Astrocyte of the cerebellum (primary cell): ENCODE results near the gene PGS1.

ENCODE experiments used
- DNase-seq: peaks from one replicate; pipeline ENCODE4 v3.0.0-alpha.2; 2011; ENCODE audit warnings: low read depth
- H3K4me3 ChIP-seq: 2 replicates; pipeline ENCODE4 v1.5.1; 2011; ENCODE audit warnings: mild to moderate bottlenecking, low read depth, low read length, moderate library complexity
- in situ Hi-C: cut with HindIII; loops from 2 replicates; pipeline ENCODE4 v1.10.0; 2017; ENCODE audit warnings: low sequenced_read_pairs
- TF ChIP-seq, protein P1 (sequence below): IDR thresholded peaks from 2 replicates; pipeline ENCODE4 v1.5.1; 2012; ENCODE audit warnings: low read length, low read depth, moderate library complexity, mild to moderate bottlenecking; ENCODE audit errors: missing control alignments

PGS1 gene

DNA sequence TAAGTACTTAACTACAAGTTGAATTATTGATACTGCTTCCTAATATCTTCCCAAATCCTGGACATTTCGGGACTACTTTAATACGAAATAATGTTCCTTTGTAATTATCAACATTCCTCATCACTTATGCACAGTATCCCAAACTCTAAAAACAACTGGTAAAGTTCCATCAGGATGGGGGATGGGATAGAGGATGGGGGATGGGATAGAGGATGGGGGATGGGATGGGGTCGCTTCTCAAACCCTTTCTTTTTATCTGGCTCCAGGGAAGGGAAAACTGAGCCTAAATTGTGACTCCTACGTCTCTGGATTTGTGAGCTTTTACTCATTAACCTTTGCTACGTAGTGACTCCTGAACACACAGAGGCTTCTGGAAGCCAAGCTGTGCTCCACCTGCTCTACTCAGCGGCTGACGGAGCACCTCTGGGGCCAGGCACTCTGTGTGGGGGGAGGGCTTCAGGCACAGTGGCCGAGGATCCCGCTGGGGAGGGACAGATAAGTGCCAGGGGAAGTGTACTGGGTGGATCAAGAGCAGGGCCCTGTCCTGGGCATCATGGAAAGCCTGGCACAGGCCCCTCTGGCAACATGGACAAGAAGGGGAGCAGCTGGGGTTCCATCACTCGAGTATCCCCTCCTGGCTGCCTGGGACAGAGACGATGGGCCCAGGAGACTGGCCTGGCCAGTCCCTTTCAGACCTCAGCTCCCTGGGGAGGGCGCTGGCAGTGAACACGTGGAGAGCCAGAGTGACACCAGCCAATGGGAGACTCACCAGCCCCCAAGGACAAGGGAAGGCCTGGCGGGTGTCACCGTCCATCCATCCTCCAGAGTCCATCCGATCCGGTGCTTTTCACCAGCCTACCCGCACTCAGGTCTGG lies 56.2 kb downstream of the PGS1 start:
- TF ChIP-seq, protein P1, sequence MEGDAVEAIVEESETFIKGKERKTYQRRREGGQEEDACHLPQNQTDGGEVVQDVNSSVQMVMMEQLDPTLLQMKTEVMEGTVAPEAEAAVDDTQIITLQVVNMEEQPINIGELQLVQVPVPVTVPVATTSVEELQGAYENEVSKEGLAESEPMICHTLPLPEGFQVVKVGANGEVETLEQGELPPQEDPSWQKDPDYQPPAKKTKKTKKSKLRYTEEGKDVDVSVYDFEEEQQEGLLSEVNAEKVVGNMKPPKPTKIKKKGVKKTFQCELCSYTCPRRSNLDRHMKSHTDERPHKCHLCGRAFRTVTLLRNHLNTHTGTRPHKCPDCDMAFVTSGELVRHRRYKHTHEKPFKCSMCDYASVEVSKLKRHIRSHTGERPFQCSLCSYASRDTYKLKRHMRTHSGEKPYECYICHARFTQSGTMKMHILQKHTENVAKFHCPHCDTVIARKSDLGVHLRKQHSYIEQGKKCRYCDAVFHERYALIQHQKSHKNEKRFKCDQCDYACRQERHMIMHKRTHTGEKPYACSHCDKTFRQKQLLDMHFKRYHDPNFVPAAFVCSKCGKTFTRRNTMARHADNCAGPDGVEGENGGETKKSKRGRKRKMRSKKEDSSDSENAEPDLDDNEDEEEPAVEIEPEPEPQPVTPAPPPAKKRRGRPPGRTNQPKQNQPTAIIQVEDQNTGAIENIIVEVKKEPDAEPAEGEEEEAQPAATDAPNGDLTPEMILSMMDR, result no peak
- in situ Hi-C loops, result no loop called here
- no peak overlapping the region for H3K4me3 ChIP-seq
- DNase-seq, result no peak

DNA sequence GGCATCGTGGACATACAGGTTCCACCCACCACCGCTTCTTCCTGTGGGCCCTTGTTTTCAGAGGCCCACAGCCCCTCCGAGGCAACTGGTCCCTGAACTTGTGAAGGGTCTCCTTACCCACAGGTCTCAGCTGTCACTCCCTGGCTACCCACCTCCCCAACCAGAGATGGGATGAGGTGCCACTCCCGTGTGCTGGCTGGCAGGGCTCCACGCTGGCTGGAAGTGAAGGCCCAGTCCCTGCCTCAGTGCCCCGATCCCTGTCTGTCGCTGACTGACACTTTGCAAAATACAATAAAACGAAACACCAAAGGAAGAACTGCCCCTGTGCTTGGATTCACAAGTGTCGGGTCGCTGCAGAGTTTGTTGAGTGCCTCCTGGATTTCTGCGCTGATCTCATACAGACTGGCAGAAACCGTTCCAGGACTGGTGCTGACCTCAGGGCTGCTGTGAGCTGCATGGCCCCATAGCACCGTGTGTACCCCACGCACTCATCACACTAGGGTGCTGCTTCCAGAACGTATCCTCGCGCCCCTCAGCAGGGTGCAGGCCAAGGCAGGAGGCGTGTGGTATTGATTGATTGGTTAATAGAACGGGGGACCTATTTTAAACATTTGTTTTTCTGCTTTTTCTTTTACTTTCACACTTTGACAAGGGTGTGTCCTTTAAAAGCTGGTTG lies 57.0 kb downstream of the PGS1 start:
- no peak overlapping the region for H3K4me3 ChIP-seq
- TF ChIP-seq, protein P1, result no peak
- in situ Hi-C loops, result no loop called here
- no peak for DNase-seq

DNA sequence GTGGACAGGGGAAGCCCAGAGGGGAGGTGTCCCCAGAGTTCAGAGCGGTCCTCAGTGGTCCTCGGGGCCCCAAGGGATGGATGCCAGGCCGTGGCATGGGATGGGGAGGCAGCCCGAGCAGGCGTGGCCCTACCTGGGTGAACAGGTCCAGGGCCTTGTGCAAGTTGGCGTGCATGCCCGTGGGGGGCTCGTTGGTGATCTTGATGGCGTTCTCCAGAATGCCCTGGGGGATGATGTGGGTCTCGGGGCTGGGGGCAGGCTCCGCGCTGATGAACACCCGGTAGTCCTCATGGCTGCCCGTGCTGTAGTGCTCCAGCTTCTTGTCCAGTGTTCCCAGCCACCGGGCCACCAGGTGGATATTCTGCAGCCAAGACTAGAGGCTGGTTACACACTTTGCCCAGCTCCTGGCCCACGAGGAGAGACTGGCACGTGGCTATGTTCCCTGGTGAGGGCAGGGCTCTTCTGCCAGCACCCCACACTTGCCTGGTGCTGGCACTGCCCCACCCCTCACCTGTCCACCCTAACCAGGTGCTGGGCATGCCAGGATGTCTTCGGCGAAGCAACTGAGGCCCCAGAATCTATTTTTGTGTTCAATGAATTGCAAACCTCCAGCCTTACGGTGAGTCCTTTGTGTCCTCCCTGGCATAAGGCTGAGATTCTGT lies 59.2 kb downstream of the PGS1 start:
- TF ChIP-seq, protein P1, result no peak
- H3K4me3 ChIP-seq, result no peak overlapping the region
- DNase-seq, result no peak
- in situ Hi-C loops, result no loop called here

DNA sequence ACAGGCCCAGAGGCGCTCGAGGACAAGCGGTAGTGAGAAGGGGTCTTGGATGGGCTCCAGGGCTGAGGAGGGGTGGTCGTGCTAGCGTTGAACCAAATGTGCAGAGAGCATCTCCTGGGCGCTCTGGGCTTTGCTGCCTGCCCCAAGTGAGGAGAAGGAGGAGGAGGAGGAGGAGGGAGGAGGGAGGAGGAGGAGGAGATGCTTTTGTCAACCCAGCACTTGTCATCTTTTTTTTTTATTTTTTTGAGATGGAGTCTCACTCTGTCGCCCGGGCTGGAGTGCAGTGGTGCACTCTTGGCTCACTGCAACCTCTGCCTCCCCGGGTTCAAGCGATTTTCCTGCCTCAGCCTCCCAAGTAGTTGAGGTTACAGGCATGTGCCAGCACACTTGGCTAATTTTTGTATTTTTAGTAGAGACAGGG lies 59.8 kb downstream of the PGS1 start:
- in situ Hi-C loops, result no loop called here

DNA sequence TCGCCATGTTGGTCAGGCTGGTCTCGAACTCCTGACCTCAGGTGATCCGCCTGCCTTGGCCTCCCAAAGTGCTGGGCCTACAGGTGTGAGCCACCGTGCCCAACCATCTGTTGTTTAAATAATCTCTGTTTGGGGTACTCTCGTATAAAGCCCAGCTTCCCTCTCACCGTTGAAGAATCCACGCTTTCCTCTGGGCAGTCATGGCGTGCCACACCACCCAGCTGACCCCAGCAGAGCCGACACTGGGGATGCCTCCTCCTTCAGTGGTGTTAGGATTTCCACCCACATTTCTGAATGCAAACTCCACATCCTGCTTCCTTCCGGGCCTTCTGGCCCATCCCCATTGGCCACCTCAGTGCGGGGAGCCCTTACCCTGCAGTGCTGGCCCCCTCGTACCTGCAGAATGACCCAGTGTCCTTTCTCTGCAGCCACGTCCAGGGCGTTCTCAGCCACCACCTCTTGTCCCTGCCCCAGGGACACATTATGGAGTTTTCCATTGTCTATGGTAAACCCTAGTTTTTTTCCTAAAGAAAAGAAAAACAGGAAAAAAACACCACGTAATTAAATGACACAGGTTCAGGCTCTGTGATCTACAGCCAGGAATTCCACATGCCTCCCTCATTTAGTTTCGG lies 60.4 kb downstream of the PGS1 start:
- in situ Hi-C loops, result no loop called here
- TF ChIP-seq, protein P1, result no peak

More for the DNA sequence above, 59.8 kb downstream of the PGS1 start:
- DNase-seq, result no peak
- no peak overlapping the region for H3K4me3 ChIP-seq
- TF ChIP-seq, protein P1, result no peak

More for the DNA sequence above, 60.4 kb downstream of the PGS1 start:
- no peak for DNase-seq
- no peak overlapping the region for H3K4me3 ChIP-seq
